ENCODE measurements around the gene SDK2.

SDK2 gene

GRCh38 chr17:73535746-73536145 is 108.5 kb downstream of the SDK2 start:
- DNase-seq (ENCODE audit: low read depth): no peak

GRCh38 chr17:73534209-73534909 is 109.9 kb downstream of the SDK2 start:
- DNase-seq (ENCODE audit: low read depth): no peak

GRCh38 chr17:73533781-73534180 is 110.5 kb downstream of the SDK2 start:
- DNase-seq (ENCODE audit: low read depth): no peak

- no peak for DNase-seq (ENCODE audit: low read depth)
These were observed 111.1 kb downstream of the SDK2 start for GRCh38 chr17:73533127-73533526.

GRCh38 chr17:73532421-73532901 is 111.8 kb downstream of the SDK2 start:
- no peak for DNase-seq (ENCODE audit: low read depth)

GRCh38 chr17:73531158-73531557 is 113.1 kb downstream of the SDK2 start:
- DNase-seq (ENCODE audit: low read depth): no peak

- no peak for DNase-seq (ENCODE audit: low read depth)
These were observed 115.6 kb downstream of the SDK2 start for GRCh38 chr17:73528679-73529078.

- no peak for DNase-seq (ENCODE audit: low read depth)
These were observed 117.3 kb downstream of the SDK2 start for GRCh38 chr17:73526952-73527351.

- DNase-seq (ENCODE audit: low read depth): no peak
These were observed 119.1 kb downstream of the SDK2 start for GRCh38 chr17:73524941-73525679.

- no peak for DNase-seq (ENCODE audit: low read depth)
These were observed 121.5 kb downstream of the SDK2 start for GRCh38 chr17:73522696-73523095.

GRCh38 chr17:73522107-73522506 is 122.1 kb downstream of the SDK2 start:
- DNase-seq (ENCODE audit: low read depth): no peak

GRCh38 chr17:73521376-73521775 is 122.9 kb downstream of the SDK2 start:
- no peak for DNase-seq (ENCODE audit: low read depth)

GRCh38 chr17:73520369-73520761 is 123.9 kb downstream of the SDK2 start:
- DNase-seq (ENCODE audit: low read depth): no peak

GRCh38 chr17:73519714-73520368 is 124.4 kb downstream of the SDK2 start:
- DNase-seq (ENCODE audit: low read depth): no peak

- DNase-seq (ENCODE audit: low read depth): no peak
These were observed 125.2 kb downstream of the SDK2 start for GRCh38 chr17:73519011-73519410.

- no peak for DNase-seq (ENCODE audit: low read depth)
These were observed 127.8 kb downstream of the SDK2 start for GRCh38 chr17:73516431-73516830.

GRCh38 chr17:73514146-73514863 is 129.9 kb downstream of the SDK2 start:
- no peak for DNase-seq (ENCODE audit: low read depth)

- no peak for DNase-seq (ENCODE audit: low read depth)
These were observed 130.8 kb downstream of the SDK2 start for GRCh38 chr17:73513426-73513825.

GRCh38 chr17:73511719-73512115 is 132.5 kb downstream of the SDK2 start:
- no peak for DNase-seq (ENCODE audit: low read depth)

- DNase-seq (ENCODE audit: low read depth): no peak
These were observed 133.1 kb downstream of the SDK2 start for GRCh38 chr17:73510981-73511718.

- DNase-seq (ENCODE audit: low read depth): no peak
These were observed 135.2 kb downstream of the SDK2 start for GRCh38 chr17:73508931-73509605.
